Activated CD8-positive, alpha-beta memory T cell treated with anti-CD3 and anti-CD28 coated beads, Interleukin-2, amount 50 U/mL, for 1 hour (primary cell): Measurements from ENCODE around the gene NAPEPLD.
"Not testable (repeated sequence)": the region's sequence is repeated elsewhere in the genome, so short reads cannot be mapped to it uniquely, and the experiment has no call there.

Experiments
- DNase-seq: peaks from one replicate; pipeline ENCODE4 v3.0.0-alpha.2; 2020; ENCODE audit errors: extremely low read depth

Gene NAPEPLD

GRCh38 chr7:103113164-103113563, 35.7 kb downstream of the NAPEPLD start:
- no peak for DNase-seq

- DNase-seq: not testable (repeated sequence)
Measured at GRCh38 chr7:103106703-103107070, 42.2 kb downstream of the NAPEPLD start.

GRCh38 chr7:103106005-103106702, 42.7 kb downstream of the NAPEPLD start:
- DNase-seq: no peak

GRCh38 chr7:103101543-103101942, 47.4 kb downstream of the NAPEPLD start:
- no peak for DNase-seq

GRCh38 chr7:103100348-103100747, 48.6 kb downstream of the NAPEPLD start:
- DNase-seq: no peak

GRCh38 chr7:103097041-103097440, 51.9 kb downstream of the NAPEPLD start:
- DNase-seq: no peak

GRCh38 chr7:103095558-103095957, 53.3 kb downstream of the NAPEPLD start:
- DNase-seq: not testable (repeated sequence)

GRCh38 chr7:103094102-103094501, 54.8 kb downstream of the NAPEPLD start:
- DNase-seq: no peak

GRCh38 chr7:103093429-103093828, 55.5 kb downstream of the NAPEPLD start:
- DNase-seq: no peak

- DNase-seq: not testable (repeated sequence)
Measured at GRCh38 chr7:103092321-103092720, 56.6 kb downstream of the NAPEPLD start.

GRCh38 chr7:103083210-103083609, 65.7 kb downstream of the NAPEPLD start:
- DNase-seq: no peak

GRCh38 chr7:103082497-103082896, 66.4 kb downstream of the NAPEPLD start:
- no peak for DNase-seq

- DNase-seq: no peak
Measured at GRCh38 chr7:103080923-103081322, 68.0 kb downstream of the NAPEPLD start.

GRCh38 chr7:103079836-103080235, 69.1 kb downstream of the NAPEPLD start:
- no peak for DNase-seq

GRCh38 chr7:103078226-103078625, 70.7 kb downstream of the NAPEPLD start:
- not testable (repeated sequence) for DNase-seq

- DNase-seq: no peak
Measured at GRCh38 chr7:103077318-103077717, 71.6 kb downstream of the NAPEPLD start.

- no peak for DNase-seq
Measured at GRCh38 chr7:103076764-103077163, 72.1 kb downstream of the NAPEPLD start.

GRCh38 chr7:103075337-103075918, 73.5 kb downstream of the NAPEPLD start:
- peak; percentile 41 for DNase-seq

- DNase-seq: peak; percentile 55
Measured at GRCh38 chr7:103074519-103075336, 74.2 kb downstream of the NAPEPLD start, which contains the start of the genes ARMC10 and FBXL13. Gene ARMC10, plus strand, starts transcription at chr7:103075140. Its CDS starts 133 bp downstream, at chr7:103075273. Gene FBXL13, minus strand, starts transcription at chr7:103074796.

- DNase-seq: no peak
Measured at GRCh38 chr7:103073989-103074518, 74.8 kb downstream of the NAPEPLD start.

- DNase-seq: no peak
Measured at GRCh38 chr7:103071000-103071399, 77.9 kb downstream of the NAPEPLD start.
